NB4 (cell line): Measurements from ENCODE around the gene ZFYVE28.

Experiments used
- DNase-seq: peaks from one replicate; pipeline ENCODE4 v3.0.0; 2010; ENCODE audit warnings: low read depth
- H3K4me3 ChIP-seq: one replicate; pipeline ENCODE4 v1.5.1; 2011; ENCODE audit warnings: mild to moderate bottlenecking, low read depth, low read length, moderate library complexity
- CTCF ChIP-seq: IDR thresholded peaks from one replicate; pipeline ENCODE4 v1.5.1; 2012; ENCODE audit warnings: low read depth, low read length
- MAX ChIP-seq: IDR thresholded peaks from 2 replicates; pipeline ENCODE4 v1.6.1; 2011; ENCODE audit warnings: low read depth, low read length
- MYC ChIP-seq: IDR thresholded peaks from 2 replicates; pipeline ENCODE4 v1.6.1; 2011; ENCODE audit warnings: low read depth, low read length
- POLR2A ChIP-seq: IDR thresholded peaks from 2 replicates; pipeline ENCODE4 v1.6.1; 2011; ENCODE audit warnings: mild to moderate bottlenecking; ENCODE audit not compliant: insufficient read length; ENCODE audit errors: extremely low read depth

The ZFYVE28 gene

GRCh38 chr4:2303121-2303685 is 115.2 kb downstream of the ZFYVE28 start:
- no peak overlapping the region for H3K4me3 ChIP-seq
- no peak for DNase-seq
- no peak for TF ChIP-seq MYC

- TF ChIP-seq CTCF, result no peak
- no peak for TF ChIP-seq MYC
- TF ChIP-seq MAX, result no peak
- TF ChIP-seq POLR2A, result no peak
- H3K4me3 ChIP-seq, result no peak overlapping the region
- DNase-seq, result no peak
Observed at GRCh38 chr4:2302387-2303119, 115.9 kb downstream of the ZFYVE28 start.

GRCh38 chr4:2301806-2302205 is 116.6 kb downstream of the ZFYVE28 start:
- no peak for TF ChIP-seq CTCF
- no peak for TF ChIP-seq MAX
- no peak for TF ChIP-seq MYC
- TF ChIP-seq POLR2A, result no peak
- H3K4me3 ChIP-seq, result no peak overlapping the region
- no peak for DNase-seq

GRCh38 chr4:2301225-2301642 is 117.2 kb downstream of the ZFYVE28 start:
- DNase-seq, result no peak
- TF ChIP-seq MAX, result no peak
- TF ChIP-seq MYC, result no peak
- no peak for TF ChIP-seq CTCF
- no peak overlapping the region for H3K4me3 ChIP-seq

GRCh38 chr4:2300431-2301224 is 117.8 kb downstream of the ZFYVE28 start:
- no peak for TF ChIP-seq MYC
- TF ChIP-seq CTCF, result no peak
- no peak for TF ChIP-seq POLR2A
- no peak for TF ChIP-seq MAX
- H3K4me3 ChIP-seq, result no peak overlapping the region
- DNase-seq, result no peak

GRCh38 chr4:2299794-2300193 is 118.7 kb downstream of the ZFYVE28 start:
- DNase-seq, result no peak
- H3K4me3 ChIP-seq, result no peak overlapping the region
- TF ChIP-seq POLR2A, result no peak
- TF ChIP-seq MYC, result no peak
- no peak for TF ChIP-seq MAX
